SK-N-SH (cell line): ENCODE measurements around the gene GALNT18. TPM values are rescaled to one million over a fixed set of nuclear protein-coding genes. Genes with fewer than 3 reads are reported as not detected.
A peak's percentile ranks its signal among the peaks of the same experiment; 100 is the strongest.

Source experiments
- CTCF ChIA-PET: fragments of 300-600, 350-600 bp; formaldehyde crosslinking; extraction: SDS; loops from one replicate; lab custom pipeline; 2021; lab: Yijun Ruan, JAX
- POLR2A ChIA-PET: fragments of 350-600 bp; sonication (Branson Sonifier 250); formaldehyde crosslinking; extraction: SDS; loops from one replicate; lab custom pipeline; 2020; ENCODE audit warnings: antibody characterized with exemption, inconsistent platforms; lab: Yijun Ruan, JAX
- DNase-seq: peaks from one replicate; pipeline ENCODE4 v3.0.0; 2012
- H2AFZ ChIP-seq: fragments of 200-600 bp; sonication (generic); 2 replicates; pipeline ENCODE4 v1.8.1; 2016; ENCODE audit warnings: antibody characterized with exemption, mild to moderate bottlenecking, low read depth
- H3F3A ChIP-seq: fragments of 200-600 bp; sonication (generic); replicated peaks from 2 replicates; pipeline ENCODE3; 2016; ENCODE audit warnings: antibody characterized with exemption, mild to moderate bottlenecking; ENCODE audit not compliant: insufficient read depth
- H3K27ac ChIP-seq, 2 experiments: fragments of 200-500 bp in 1 of 2; fragments of 200-600 bp in 1 of 2; sonication (Bioruptor generic) in 1 of 2; sonication (generic), shearing (Covaris generic) in 1 of 2; 2 replicates each; pipeline versions ENCODE4 v1.5.1 to v1.6.1; 2014 to 2016; ENCODE audit warnings: low read depth in 2 of 2, inconsistent platforms in 1 of 2, low read length in 1 of 2, mild to moderate bottlenecking in 1 of 2, mixed read lengths in 1 of 2
- H3K27me3 ChIP-seq: fragments of 200-600 bp; sonication (generic), shearing (Covaris generic); 2 replicates; pipeline ENCODE4 v1.6.1; 2016; ENCODE audit warnings: mixed run types; ENCODE audit not compliant: insufficient read depth
- H3K36me3 ChIP-seq, 2 experiments: fragments of 200-500 bp in 1 of 2; fragments of 200-600 bp in 1 of 2; sonication (Bioruptor generic) in 1 of 2; sonication (generic) in 1 of 2; replicated peaks in 1 of 2; 2 replicates each; pipeline versions ENCODE3 to v1.5.1; 2014 to 2016; ENCODE audit warnings: low read length in 1 of 2, mild to moderate bottlenecking in 1 of 2; ENCODE audit not compliant: insufficient read depth in 2 of 2, control insufficient read depth in 1 of 2
- H3K4me1 ChIP-seq, 2 experiments: fragments of 200-500 bp in 1 of 2; fragments of 200-600 bp in 1 of 2; sonication (Bioruptor generic) in 1 of 2; sonication (generic), shearing (Covaris generic) in 1 of 2; 2 replicates each; pipeline versions ENCODE4 v1.5.1 to v1.6.1; 2014 to 2016; ENCODE audit warnings: low read depth in 1 of 2, low read length in 1 of 2, mixed run types in 1 of 2; ENCODE audit not compliant: insufficient read depth in 2 of 2, control insufficient read depth in 1 of 2
- H3K4me2 ChIP-seq: fragments of 200-600 bp; sonication (generic), shearing (Covaris generic); 2 replicates; pipeline ENCODE4 v1.6.1; 2017; ENCODE audit warnings: mixed run types
- H3K4me3 ChIP-seq, 2 experiments: fragments of 200-500 bp in 1 of 2; fragments of 200-600 bp in 1 of 2; sonication (Bioruptor generic) in 1 of 2; sonication (generic), shearing (Covaris generic) in 1 of 2; 2 replicates each; pipeline versions ENCODE4 v1.5.1 to v1.8.1; 2014 to 2016; ENCODE audit warnings: low read depth in 2 of 2, inconsistent platforms in 1 of 2, low read length in 1 of 2, mild to moderate bottlenecking in 1 of 2, mixed read lengths in 1 of 2, moderate library complexity in 1 of 2
- H3K79me2 ChIP-seq: fragments of 200-600 bp; sonication (generic); 2 replicates; pipeline ENCODE4 v1.8.1; 2017; ENCODE audit warnings: mild to moderate bottlenecking; ENCODE audit not compliant: insufficient read depth
- H3K9ac ChIP-seq: fragments of 200-600 bp; sonication (generic); 2 replicates; pipeline ENCODE4 v1.6.1; 2017; ENCODE audit warnings: mixed run types
- H3K9me2 ChIP-seq: fragments of 200-600 bp; sonication (generic); 2 replicates; pipeline ENCODE4 v1.6.1; 2017; ENCODE audit warnings: mixed run types
- H3K9me3 ChIP-seq: fragments of 200-600 bp; sonication (generic); 2 replicates; pipeline ENCODE4 v1.6.1; 2017; ENCODE audit warnings: mixed run types, mild to moderate bottlenecking, moderate library complexity
- H4K20me1 ChIP-seq: fragments of 200-600 bp; sonication (generic); 2 replicates; pipeline ENCODE4 v1.6.1; 2017; ENCODE audit warnings: mild to moderate bottlenecking, mixed run types; ENCODE audit not compliant: insufficient read depth
- ELF1 ChIP-seq: IDR thresholded peaks from 2 replicates; pipeline ENCODE4 v1.4.0; 2012
- EP300 ChIP-seq, 2 experiments: IDR thresholded peaks; 2 replicates each; pipeline versions ENCODE4 v1.4.0 to v1.6.1; 2012; ENCODE audit warnings: borderline replicate concordance in 1 of 2, low read depth in 1 of 2, low read length in 1 of 2
- FOXJ3 ChIP-seq: sonication (generic); formaldehyde crosslinking; IDR thresholded peaks from 2 replicates; pipeline ENCODE4 v1.5.1; 2020; ENCODE audit warnings: mild to moderate bottlenecking, missing genetic modification reagents
- FOXM1 ChIP-seq: IDR thresholded peaks from 2 replicates; pipeline ENCODE4 v1.4.0; 2012; ENCODE audit warnings: low read depth, mild to moderate bottlenecking
- MXI1 ChIP-seq: IDR thresholded peaks from 2 replicates; pipeline ENCODE4 v1.6.1; 2012; ENCODE audit warnings: mild to moderate bottlenecking, low read depth, low read length, improper control_type of control experiment
- NRF1 ChIP-seq: IDR thresholded peaks from 2 replicates; pipeline ENCODE4 v1.6.1; 2012; ENCODE audit warnings: low read depth, mild to moderate bottlenecking, low read length
- RFX5 ChIP-seq: IDR thresholded peaks from 2 replicates; pipeline ENCODE4 v1.6.1; 2012; ENCODE audit warnings: mild to moderate bottlenecking, improper control_type of control experiment, low read length
- TAF1 ChIP-seq: IDR thresholded peaks from 2 replicates; pipeline ENCODE4 v1.6.1; 2012; ENCODE audit warnings: low read depth, mild to moderate bottlenecking, low read length, moderate library complexity, borderline replicate concordance
- WGBS: methylation state at CpG from one replicate; pipeline ENCODE4 v1.1.6; 2017; ENCODE audit warnings: low lambda C conversion rate; 5-methylcytosine and 5-hydroxymethylcytosine counted together
- polyA plus RNA-seq, 3 experiments: library from polyadenylated mRNA; depleted of rRNA; stranded (reverse); fragments of >200 nt; gene quantifications; 2 replicates each; pipeline ENCODE4 v1.2.3, GENCODE V29; 2012
- TF ChIP-seq, protein P1 (sequence below): IDR thresholded peaks from 2 replicates; pipeline ENCODE4 v1.4.0; 2012; ENCODE audit warnings: low read depth, borderline replicate concordance
- TF ChIP-seq, protein P2 (sequence below): fragments of 150-350 bp; IDR thresholded peaks from 2 replicates; pipeline ENCODE4 v1.6.1; 2017; ENCODE audit warnings: antibody characterized with exemption, low read length, low read depth, borderline replicate concordance
- TF ChIP-seq, protein P3 (sequence below): IDR thresholded peaks from 2 replicates; pipeline ENCODE4; 2012
- TF ChIP-seq, protein P4 (sequence below): fragments of 150-350 bp; IDR thresholded peaks from 2 replicates; pipeline ENCODE4 v1.6.1; 2016; ENCODE audit warnings: mild to moderate bottlenecking, low read depth, low read length

The GALNT18 gene
- polyA plus RNA-seq, 1 of the 3 experiments (the other 2 are of a cell fraction), result 0.64 TPM

DNA sequence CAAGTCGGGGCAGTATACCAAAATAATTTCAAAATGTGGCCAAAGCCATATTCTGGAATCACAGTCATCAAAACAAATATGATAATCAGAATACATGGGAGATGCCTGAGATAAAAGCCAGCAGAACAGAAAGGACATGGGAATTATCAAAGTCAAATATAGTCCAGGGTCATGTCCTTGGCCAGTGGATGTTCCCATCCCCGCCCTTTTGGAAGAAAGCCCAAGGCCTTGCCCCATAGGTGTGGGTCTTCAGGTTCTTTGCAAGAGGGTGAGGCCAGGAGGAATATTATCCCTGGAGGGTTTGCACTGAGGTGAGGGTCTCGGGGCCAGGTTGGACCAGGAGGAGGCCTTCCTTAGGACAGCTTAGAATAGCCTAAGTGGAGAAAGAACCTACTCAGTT lies 215.2 kb downstream of the GALNT18 start:
- H3K9me3 ChIP-seq, result no peaks in the 10 kb centered on the region
- no peak overlapping the region for H3K9ac ChIP-seq
- no peak overlapping the region for H3K4me3 ChIP-seq
- H3K36me3 ChIP-seq, result no peaks in the 10 kb centered on the region
- H2AFZ ChIP-seq, result no peak overlapping the region
- H3K4me2 ChIP-seq, result no peak overlapping the region
- H3F3A ChIP-seq, result no peaks in the 10 kb centered on the region
- peaks cover 4% of the 10 kb centered on the region; the same call in 1 of the 2 replicates for H3K27me3 ChIP-seq
- TF ChIP-seq, protein P1, sequence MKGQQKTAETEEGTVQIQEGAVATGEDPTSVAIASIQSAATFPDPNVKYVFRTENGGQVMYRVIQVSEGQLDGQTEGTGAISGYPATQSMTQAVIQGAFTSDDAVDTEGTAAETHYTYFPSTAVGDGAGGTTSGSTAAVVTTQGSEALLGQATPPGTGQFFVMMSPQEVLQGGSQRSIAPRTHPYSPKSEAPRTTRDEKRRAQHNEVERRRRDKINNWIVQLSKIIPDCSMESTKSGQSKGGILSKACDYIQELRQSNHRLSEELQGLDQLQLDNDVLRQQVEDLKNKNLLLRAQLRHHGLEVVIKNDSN, result no peak
- TF ChIP-seq ELF1, result no peak
- no peak for TF ChIP-seq FOXM1
- TF ChIP-seq, protein P2, sequence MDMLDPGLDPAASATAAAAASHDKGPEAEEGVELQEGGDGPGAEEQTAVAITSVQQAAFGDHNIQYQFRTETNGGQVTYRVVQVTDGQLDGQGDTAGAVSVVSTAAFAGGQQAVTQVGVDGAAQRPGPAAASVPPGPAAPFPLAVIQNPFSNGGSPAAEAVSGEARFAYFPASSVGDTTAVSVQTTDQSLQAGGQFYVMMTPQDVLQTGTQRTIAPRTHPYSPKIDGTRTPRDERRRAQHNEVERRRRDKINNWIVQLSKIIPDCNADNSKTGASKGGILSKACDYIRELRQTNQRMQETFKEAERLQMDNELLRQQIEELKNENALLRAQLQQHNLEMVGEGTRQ, result no peak
- no peak for TF ChIP-seq TAF1
- H3K9me2 ChIP-seq, result no peaks in the 10 kb centered on the region
- POLR2A ChIA-PET, result no interaction called here
- peaks cover 0 to 46% of the 10 kb centered on the region in 2 experiments; a peak in 2 of 4 replicates for H3K4me1 ChIP-seq
- DNase-seq, result no peak
- H4K20me1 ChIP-seq, result no peaks in the 10 kb centered on the region
- peak overlapping the region in 1 of 2 experiments; percentile 89; a peak in 2 of 4 replicates for H3K27ac ChIP-seq
- 31% methylated on average over 3 of the region's 3 CpGs for WGBS
- no peaks in the 10 kb centered on the region for H3K79me2 ChIP-seq
- CTCF ChIA-PET, result interaction anchor here (0.5 to 3.7 kb wide), 9 partner anchors 10 to 473 kb away, joined by 3 to 13 read pairs (median 4); partner anchors contain the start of gene GALNT18

DNA sequence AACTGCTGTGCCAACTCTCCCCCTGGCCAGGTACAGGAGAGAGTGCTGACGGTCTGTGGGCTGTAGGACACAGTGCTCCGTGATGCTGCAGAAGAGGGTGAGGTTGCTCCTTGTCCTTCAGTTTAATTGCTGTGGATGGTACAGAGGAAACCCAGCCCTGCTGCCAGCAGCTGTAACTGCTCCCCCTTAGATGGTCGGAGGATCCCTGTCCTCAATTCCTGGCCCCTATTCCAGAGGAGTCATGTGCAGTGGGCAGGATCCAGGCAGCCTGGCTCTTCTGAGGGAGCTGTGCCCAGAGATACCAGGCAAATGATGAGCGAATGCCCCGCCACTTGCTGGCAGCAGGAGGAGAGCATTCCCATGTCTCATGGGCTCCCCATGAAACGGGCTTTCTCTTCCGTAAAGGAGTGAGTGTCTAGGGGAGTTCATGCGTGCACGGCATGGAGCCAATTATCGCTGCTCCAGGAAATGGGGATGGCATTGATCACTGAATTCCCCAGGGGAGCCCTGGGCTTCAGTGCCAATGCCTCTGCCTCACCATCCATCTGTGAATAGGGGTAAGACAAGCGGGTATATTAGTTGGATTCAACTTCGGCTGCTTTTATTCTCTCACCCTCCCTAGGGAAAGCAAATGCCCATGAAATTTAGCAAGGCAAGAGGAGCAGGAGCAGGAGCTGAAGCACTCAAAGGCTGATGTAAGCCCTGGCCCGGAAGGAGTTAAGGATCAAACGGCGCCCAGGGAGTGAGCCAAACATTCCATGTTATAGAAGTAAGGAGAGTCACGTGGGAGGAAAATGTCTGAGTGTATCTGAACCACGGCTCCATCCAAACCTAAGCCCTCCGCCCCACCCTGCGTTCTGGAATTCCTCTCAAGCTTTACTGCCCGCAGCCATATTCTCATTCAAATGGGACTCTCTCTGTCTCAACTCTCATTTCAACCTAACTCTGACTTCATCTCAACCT lies 217.8 kb downstream of the GALNT18 start:
- WGBS, result 72% methylated on average over 17 of the region's 20 CpGs
- Histone ChIP-seq H3K79me2 (no peaks in the 10 kb centered on the region), H3K27ac (no peak overlapping the region), H3K4me3 (no peak overlapping the region), H3K27me3 (no peaks in the 10 kb centered on the region; the same call in 1 of the 2 replicates), H4K20me1 (no peaks in the 10 kb centered on the region), H3F3A (no peaks in the 10 kb centered on the region), H2AFZ (no peak overlapping the region), H3K36me3 (no peaks in the 10 kb centered on the region), H3K4me2 (no peak overlapping the region), H3K4me1 (peaks cover 0 to 34% of the 10 kb centered on the region in 2 experiments; a peak in 2 of 4 replicates), H3K9me3 (no peaks in the 10 kb centered on the region), H3K9ac (no peak overlapping the region), H3K9me2 (no peaks in the 10 kb centered on the region)
- ChIA-PET POLR2A (no interaction called here), CTCF (interaction anchor here (1.1 to 1.4 kb wide), 3 partner anchors 8 to 383 kb away, joined by 3 to 4 read pairs (median 3); no protein-coding TSS in a partner anchor)
- no peak for DNase-seq
- TF ChIP-seq, protein P3, sequence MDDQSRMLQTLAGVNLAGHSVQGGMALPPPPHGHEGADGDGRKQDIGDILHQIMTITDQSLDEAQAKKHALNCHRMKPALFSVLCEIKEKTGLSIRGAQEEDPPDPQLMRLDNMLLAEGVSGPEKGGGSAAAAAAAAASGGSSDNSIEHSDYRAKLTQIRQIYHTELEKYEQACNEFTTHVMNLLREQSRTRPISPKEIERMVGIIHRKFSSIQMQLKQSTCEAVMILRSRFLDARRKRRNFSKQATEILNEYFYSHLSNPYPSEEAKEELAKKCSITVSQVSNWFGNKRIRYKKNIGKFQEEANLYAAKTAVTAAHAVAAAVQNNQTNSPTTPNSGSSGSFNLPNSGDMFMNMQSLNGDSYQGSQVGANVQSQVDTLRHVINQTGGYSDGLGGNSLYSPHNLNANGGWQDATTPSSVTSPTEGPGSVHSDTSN, result no peak
- no peak for TF ChIP-seq ELF1
- no peak for TF ChIP-seq RFX5
- no peak for TF ChIP-seq FOXJ3 (CRISPR knock-in tag)
- TF ChIP-seq EP300 (IDR thresholded peaks at IDR 0.05; ENCODE audit: borderline replicate concordance in 1 of 2, low read depth in 1 of 2, low read length in 1 of 2), result no peak
- no peak for TF ChIP-seq MXI1
- TF ChIP-seq, protein P4, sequence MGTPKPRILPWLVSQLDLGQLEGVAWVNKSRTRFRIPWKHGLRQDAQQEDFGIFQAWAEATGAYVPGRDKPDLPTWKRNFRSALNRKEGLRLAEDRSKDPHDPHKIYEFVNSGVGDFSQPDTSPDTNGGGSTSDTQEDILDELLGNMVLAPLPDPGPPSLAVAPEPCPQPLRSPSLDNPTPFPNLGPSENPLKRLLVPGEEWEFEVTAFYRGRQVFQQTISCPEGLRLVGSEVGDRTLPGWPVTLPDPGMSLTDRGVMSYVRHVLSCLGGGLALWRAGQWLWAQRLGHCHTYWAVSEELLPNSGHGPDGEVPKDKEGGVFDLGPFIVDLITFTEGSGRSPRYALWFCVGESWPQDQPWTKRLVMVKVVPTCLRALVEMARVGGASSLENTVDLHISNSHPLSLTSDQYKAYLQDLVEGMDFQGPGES, result no peak
- no peak for TF ChIP-seq NRF1
